G401 (cell line): ENCODE results near the gene RFX1. TPM values are rescaled to one million over a fixed set of nuclear protein-coding genes. Genes with fewer than 3 reads are reported as not detected.
A peak's percentile ranks its signal among the peaks of the same experiment; 100 is the strongest.
"Not testable (repeated sequence)": the region's sequence is repeated elsewhere in the genome, so short reads cannot be mapped to it uniquely, and the experiment has no call there.

Experiments used
- DNase-seq: peaks from one replicate; pipeline ENCODE4 v3.0.0-alpha.2; 2015; ENCODE audit warnings: low spot score
- in situ Hi-C: cut with HindIII; loops from 2 replicates; pipeline ENCODE4 v1.10.0; 2016; ENCODE audit warnings: low sequenced_read_pairs, mixed read lengths
- total RNA-seq: library from RNA; depleted of rRNA; stranded (reverse); fragments of >200 nt; shearing (Covaris generic); gene quantifications from 2 replicates; pipeline ENCODE4 v1.2.3, GENCODE V29; 2014

Gene RFX1
- total RNA-seq, 1 experiment from 2014 or later, result 6.0 TPM

GRCh38 chr19:13983213-13983889 is 22.8 kb downstream of the RFX1 start:
- no peak for DNase-seq
- in situ Hi-C loops, result no loop called here

- in situ Hi-C loops, result no loop called here
- no peak for DNase-seq
Measured at GRCh38 chr19:13982773-13983172, 23.3 kb downstream of the RFX1 start.

GRCh38 chr19:13981988-13982501 is 24.1 kb downstream of the RFX1 start:
- DNase-seq, result no peak
- in situ Hi-C loops, result no loop called here

GRCh38 chr19:13981467-13981866 is 24.7 kb downstream of the RFX1 start:
- in situ Hi-C loops, result no loop called here
- DNase-seq, result no peak

- DNase-seq, result no peak
- in situ Hi-C loops, result no loop called here
Measured at GRCh38 chr19:13981021-13981420, 25.1 kb downstream of the RFX1 start.

GRCh38 chr19:13980340-13980739 is 25.8 kb downstream of the RFX1 start:
- in situ Hi-C loops, result no loop called here
- no peak for DNase-seq

GRCh38 chr19:13979686-13980085 is 26.4 kb downstream of the RFX1 start:
- in situ Hi-C loops, result no loop called here
- no peak for DNase-seq

GRCh38 chr19:13979244-13979615 is 26.9 kb downstream of the RFX1 start:
- in situ Hi-C loops, result no loop called here
- no peak for DNase-seq

- in situ Hi-C loops, result no loop called here
- DNase-seq, result no peak
Measured at GRCh38 chr19:13978351-13979243, 27.5 kb downstream of the RFX1 start.

GRCh38 chr19:13977803-13978202 is 28.3 kb downstream of the RFX1 start:
- in situ Hi-C loops, result no loop called here
- DNase-seq, result no peak

GRCh38 chr19:13976446-13976845 is 29.7 kb downstream of the RFX1 start:
- in situ Hi-C loops, result no loop called here
- no peak for DNase-seq

GRCh38 chr19:13975870-13976269 is 30.2 kb downstream of the RFX1 start:
- in situ Hi-C loops, result no loop called here
- DNase-seq, result peak; percentile 70

- in situ Hi-C loops, result no loop called here
- DNase-seq, result peak; percentile 94
Measured at GRCh38 chr19:13974073-13974472, 32.0 kb downstream of the RFX1 start.

GRCh38 chr19:13973479-13973878 is 32.6 kb downstream of the RFX1 start:
- in situ Hi-C loops, DNase-seq: not testable (repeated sequence)

GRCh38 chr19:13972368-13973155 is 33.6 kb downstream of the RFX1 start:
- in situ Hi-C loops, result no loop called here
- no peak for DNase-seq

GRCh38 chr19:13971868-13972267 is 34.3 kb downstream of the RFX1 start:
- in situ Hi-C loops, DNase-seq: not testable (repeated sequence)

GRCh38 chr19:13969897-13970296 is 36.2 kb downstream of the RFX1 start:
- in situ Hi-C loops, result no loop called here
- DNase-seq, result no peak

GRCh38 chr19:13968999-13969398 is 37.1 kb downstream of the RFX1 start:
- no peak for DNase-seq
- in situ Hi-C loops, result no loop called here

GRCh38 chr19:13968383-13968935 is 37.7 kb downstream of the RFX1 start:
- in situ Hi-C loops, result no loop called here
- DNase-seq, result no peak
